ENCODE results near the gene CLDN11.

- TF ChIP-seq CTCF (IDR thresholded peaks at IDR 0.05): no peak
- no peak for TF ChIP-seq POLR2A (IDR thresholded peaks at IDR 0.05)
Observed at GRCh38 chr3:170448584-170448983, 29.9 kb downstream of the CLDN11 start.
